HG03442 (cell line): Measurements from ENCODE around the gene ARHGEF40.

Experiments
- ATAC-seq: cut with Tn5 transposase; IDR thresholded peaks from one replicate; pipeline ENCODE4 v1.9.1; 2021; ENCODE audit warnings: mild to moderate bottlenecking, moderate library complexity; ENCODE audit not compliant: unreplicated experiment

The ARHGEF40 gene

GRCh38 chr14:21078726-21079125 is 8.6 kb downstream of the ARHGEF40 start:
- ATAC-seq: no peak

DNA sequence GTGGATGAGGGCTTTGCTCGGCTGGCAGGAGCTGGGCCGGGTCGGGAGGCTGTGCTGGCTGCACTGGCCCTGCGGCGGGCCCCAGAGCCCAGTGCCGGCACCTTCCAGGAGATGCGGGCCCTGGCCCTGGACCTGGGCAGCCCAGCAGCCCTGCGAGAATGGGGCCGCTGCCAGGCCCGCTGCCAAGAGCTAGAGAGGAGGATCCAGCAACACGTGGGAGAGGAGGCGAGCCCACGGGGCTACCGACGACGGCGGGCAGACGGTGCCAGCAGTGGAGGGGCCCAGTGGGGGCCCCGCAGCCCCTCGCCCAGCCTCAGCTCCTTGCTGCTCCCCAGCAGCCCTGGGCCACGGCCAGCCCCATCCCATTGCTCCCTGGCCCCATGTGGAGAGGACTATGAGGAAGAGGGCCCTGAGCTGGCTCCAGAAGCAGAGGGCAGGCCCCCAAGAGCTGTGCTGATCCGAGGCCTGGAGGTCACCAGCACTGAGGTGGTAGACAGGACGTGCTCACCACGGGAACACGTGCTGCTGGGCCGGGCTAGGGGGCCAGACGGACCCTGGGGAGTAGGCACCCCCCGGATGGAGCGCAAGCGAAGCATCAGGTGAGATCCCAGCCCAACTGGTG is 11.5 kb downstream of the ARHGEF40 start:
- no peak for ATAC-seq

- no peak for ATAC-seq
Measured at GRCh38 chr14:21083565-21084325, 13.6 kb downstream of the ARHGEF40 start.

- no peak for ATAC-seq
Measured at GRCh38 chr14:21084396-21084795, 14.3 kb downstream of the ARHGEF40 start.

DNA sequence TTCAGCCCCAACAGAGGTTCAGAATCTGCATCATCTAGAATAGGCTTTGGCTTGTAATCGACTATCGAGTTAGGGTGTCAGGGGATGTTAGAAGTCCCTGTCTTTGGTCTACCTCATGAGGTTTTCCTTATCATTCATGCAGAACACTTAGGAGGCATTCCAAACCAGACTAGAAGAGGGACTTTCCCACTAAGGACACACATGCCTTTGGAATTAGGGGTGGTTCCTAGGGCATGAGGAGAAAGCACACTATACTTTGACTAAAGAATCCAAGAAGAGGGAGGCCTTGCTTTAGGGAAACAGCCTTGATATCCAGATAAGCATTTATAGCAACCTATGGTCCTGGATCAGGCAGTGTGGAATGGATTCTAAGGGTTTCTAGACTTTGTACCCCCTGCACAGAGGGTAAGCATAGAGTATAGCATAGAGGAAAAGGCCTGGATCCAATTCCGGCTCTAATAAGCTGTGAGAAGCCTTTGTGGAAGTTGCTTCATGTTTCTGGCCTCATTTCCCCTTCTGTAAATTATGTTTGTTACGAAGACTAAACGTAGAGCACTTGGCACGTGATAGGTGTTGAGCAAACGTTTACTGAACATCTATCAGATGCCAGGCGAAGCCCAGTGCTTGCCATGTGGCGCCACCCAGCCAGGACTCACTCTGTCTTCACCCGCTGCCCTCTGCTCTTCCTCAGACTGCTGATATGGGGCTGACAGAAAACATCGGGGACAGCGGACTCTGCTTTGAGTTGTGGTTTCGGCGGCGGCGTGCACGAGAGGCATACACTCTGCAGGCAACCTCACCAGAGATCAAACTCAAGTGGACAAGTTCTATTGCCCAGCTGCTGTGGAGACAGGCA is 15.1 kb downstream of the ARHGEF40 start:
- ATAC-seq: no peak

- ATAC-seq: no peak
Measured at GRCh38 chr14:21086908-21087293, 16.8 kb downstream of the ARHGEF40 start.

DNA sequence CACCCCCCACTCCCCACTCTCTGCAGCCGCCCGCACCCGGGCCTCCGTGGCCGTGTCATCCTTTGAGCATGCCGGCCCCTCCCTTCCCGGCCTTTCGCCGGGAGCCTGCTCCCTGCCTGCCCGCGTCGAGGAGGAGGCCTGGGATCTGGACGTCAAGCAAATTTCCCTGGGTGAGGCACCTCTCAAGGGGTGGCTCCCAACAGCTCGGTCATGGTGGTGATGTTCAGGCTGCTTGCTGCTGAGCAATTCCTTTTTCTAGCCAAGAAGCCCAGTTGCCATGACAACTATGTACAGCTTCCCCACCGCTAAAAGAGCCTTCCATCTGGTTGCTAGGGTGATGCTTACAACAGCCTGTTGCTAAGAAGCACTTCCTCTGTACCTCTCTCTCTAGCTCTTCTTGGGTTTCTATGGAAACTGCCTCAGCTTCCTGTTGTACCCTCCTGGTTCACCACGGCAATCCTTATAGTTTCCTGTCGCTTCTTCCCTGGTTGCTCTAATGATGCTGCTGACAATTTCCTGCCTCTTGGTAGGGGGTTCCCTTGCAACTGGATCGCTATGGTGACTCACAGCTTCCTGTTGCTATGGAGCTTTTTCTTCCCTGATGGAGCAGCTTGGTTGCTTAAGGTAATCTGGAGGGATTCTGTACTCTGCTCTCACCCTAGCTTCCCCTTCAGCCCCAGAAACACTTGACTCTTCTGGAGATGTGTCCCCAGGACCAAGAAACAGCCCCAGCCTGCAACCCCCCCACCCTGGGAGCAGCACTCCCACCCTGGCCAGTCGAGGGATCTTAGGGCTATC is 17.4 kb downstream of the ARHGEF40 start:
- ATAC-seq: peak; percentile 64

DNA sequence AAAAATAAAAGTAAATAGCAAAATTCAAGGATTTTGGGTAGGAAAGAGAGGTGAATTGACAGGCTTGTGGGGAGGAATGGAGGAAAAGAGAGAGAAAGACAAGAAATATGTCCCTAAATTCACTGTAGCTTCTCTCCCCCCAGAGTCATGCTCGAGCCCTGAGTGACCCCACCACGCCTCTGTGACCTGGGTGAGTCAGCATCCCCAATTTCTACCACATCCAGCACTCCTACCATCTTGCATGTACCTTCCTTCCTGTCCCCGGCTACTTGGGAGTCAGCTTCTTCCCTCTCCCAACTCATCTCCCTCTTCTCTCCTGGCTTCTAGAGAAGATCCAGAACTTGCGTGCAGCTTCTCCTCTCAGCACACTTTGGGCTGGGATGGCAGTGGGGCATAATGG is 18.6 kb downstream of the ARHGEF40 start:
- ATAC-seq: no peak

DNA sequence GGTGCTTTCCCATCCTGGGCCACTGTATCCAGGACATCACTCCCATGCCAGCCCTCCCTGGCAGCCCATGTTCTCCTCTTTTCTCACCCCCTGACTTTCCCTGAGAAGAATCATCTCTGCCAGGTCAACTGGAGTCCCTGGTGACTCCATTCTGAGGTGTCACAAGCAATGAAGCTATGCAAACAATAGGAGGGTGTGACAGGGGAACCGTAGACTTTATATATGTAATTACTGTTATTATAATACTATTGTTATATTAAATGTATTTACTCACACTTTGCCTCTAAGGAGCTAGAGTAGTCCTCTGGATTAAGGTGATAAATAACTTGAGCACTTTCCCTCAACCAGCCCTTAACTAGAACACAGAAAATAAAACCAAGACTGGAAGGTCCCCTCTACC is 19.2 kb downstream of the ARHGEF40 start:
- ATAC-seq: no peak

DNA sequence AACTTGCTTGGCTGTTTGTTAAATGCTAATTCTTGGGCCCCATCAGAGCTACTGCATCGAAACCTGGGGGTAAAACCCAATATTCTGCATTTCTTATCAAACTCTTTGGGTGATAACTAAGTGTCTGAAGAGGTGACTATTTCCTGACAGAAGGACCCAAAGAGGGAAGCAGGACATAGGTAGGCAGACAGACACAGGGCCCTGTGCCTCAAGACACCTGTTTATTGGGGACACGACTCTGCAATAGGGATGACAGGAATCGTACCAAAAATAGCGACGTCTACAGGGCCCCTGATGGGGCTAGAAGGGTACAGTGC is 19.7 kb downstream of the ARHGEF40 start:
- no peak for ATAC-seq

DNA sequence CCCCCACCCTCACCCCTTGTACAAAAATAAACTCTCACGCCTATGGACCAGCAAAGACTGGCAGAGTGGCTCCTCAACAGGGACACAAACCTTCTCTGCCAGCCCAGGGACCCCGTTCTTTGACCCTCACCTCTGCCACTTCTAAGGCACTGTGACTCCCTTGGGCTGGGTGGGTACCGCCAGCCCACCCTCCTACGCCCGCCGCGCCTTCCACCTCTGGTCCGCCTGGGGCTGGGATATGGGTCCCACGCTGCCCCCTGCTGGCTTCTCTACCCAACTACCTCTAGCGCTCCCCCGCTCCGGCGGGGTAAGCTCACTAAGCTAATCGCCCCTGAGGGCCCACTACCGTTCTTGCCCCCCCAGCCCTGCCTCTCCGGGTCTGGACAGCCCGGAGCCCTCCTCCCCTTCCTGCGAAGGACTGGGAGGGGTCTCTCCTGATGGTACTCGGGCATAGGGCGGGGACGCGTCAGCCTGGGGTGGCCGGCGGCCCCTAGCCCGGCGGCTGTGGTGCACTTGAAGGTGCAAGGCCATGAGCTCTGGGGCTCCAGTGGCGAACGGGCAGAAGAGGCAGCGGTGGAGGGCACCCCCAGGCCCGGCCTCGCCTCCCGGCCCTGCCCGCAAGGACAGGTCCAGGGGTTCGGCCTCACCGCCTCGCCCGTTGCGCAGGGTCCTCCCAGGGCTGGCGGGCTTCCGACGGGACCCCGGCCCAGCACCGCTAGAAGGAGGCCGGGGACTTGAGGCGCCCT is 20.3 kb downstream of the ARHGEF40 start:
- ATAC-seq: no peak

DNA sequence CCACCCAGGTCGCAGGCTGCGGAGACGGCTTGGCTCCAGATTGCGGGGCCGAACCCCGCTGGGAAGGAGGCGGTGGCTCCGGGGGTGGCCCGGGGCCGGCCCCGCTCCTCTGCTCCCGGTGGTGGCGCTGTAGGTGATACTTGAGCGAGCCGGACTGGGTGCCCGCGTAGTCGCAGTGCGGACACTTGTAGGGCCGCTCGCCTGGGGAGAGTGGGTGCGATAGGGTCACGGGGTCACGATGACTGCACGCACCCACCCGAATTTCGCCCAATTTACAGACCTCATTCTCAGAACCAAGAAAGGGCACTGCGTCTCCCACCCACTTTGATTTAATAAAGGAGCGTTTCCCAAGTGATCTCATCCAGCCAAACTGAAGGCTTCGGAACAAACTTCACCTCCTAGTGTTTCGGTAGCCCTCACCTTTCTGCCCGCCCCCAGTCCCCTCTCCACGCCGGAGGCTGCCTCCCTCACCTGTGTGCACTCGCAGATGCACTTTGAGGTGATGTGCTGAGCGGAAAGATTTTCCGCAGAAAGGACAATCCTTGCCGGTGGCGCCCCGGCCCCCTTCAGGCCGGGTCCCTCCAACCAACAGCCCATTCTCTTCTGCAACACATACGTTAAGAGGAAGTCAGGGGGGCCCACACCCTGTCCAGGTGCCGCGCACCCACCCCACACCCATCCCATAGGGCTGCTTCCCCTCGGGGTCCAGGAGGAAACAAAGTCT is 21.0 kb downstream of the ARHGEF40 start:
- no peak for ATAC-seq

DNA sequence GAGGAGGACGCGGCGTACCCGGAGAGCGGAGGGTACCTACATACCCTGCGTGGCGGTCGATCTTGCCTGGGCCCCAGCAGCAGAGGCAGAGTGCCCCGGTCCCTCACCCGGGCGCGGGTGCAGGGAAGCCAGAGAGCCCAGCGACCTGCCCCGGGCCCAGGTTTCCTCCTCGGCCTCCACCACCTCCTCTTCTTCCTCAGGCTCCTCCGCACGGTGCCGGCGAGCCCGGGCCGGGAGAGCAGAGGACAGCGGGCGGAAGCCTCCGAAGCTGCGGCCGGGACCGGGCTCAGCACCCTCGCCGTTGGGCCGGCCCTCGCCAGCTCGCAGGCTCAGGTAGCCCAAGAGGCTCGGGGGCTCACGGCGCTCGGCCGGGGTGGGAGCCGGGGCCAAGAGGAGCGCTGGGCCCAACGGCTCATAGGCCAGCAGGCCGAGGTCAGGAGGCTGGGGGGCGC is 21.7 kb downstream of the ARHGEF40 start:
- ATAC-seq: no peak

- peak; percentile 85 for ATAC-seq
Measured at GRCh38 chr14:21092273-21093011, 22.3 kb downstream of the ARHGEF40 start.

GRCh38 chr14:21093018-21093417 is 22.9 kb downstream of the ARHGEF40 start:
- ATAC-seq: no peak

- no peak for ATAC-seq
Measured at GRCh38 chr14:21093769-21094681, 23.9 kb downstream of the ARHGEF40 start.

DNA sequence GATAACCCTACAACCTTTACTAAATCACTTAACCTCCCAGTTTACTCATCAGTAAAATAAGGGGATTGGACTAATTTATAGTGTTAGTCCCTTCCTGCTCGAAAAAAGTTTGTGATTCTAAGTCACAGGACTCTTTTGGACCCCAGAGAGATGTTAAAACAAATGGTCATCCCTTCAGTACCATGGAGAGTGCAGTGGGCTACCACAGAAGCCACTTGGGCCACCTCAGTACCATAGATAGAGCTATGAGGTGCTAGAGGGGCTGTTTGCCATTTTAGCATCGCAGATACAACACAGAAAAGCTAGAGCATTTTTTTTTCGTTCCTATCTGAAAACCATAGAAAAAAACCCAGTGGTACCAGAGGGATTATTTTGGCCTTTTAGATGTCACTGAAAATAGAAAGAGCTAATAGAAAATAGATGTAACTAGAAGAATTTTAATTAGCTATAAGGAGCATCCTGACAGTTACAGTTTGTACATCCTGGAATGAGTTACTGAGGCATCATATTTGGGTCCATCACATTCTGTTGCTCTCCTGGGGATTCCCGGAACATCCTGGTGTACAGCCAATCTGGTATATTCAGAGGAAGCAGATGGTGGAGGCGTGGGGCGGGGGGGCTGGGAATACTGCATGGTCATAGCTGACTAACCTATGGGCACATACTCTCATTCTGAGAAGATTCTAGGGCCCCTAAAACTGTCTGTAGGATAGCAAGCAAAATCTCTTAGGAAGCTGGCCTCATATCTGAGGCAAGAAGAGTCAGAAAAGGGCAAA is 25.5 kb downstream of the ARHGEF40 start:
- ATAC-seq: no peak
